A549 treated with Mapracorat at 1 μM for 4 hours (cell line): Measurements from ENCODE around the gene TMPRSS4. TPM values are rescaled to one million over a fixed set of nuclear protein-coding genes. Genes with fewer than 3 reads are reported as not detected.

Source experiments
- total RNA-seq: library from RNA; stranded (reverse); fragments of 200-300 nt; extraction: Qiagen RNA extraction; gene quantifications from 5 replicates; pipeline ENCODE4 v1.2.3, GENCODE V29; 2022

TMPRSS4 gene
- total RNA-seq = 0.70 TPM in 1 of 5 replicates, not detected in the others

GRCh38 chr11:118076754-118077281, at the start of gene TMPRSS4:
TSS of gene TMPRSS4 (plus strand) at chr11:118077078. CDS start at chr11:118077303, 225 bp downstream.

GRCh38 chr11:118086913-118087768, 10.3 kb downstream of the TMPRSS4 start, which contains the start of gene SMIM35:
TSS of gene SMIM35 (minus strand) at chr11:118086963. CDS start at chr11:118086757, 206 bp downstream.

GRCh38 chr11:118152552-118153471, 75.9 kb downstream of the TMPRSS4 start, which contains the start of gene SCN4B:
TSS of gene SCN4B (minus strand) at chr11:118152823. CDS start at chr11:118152673, 150 bp downstream.

Other genes starting within 250 kb of the TMPRSS4 start
- 0.19 to 0.51 TPM (median 0.24 TPM) in 5 replicates for gene FXYD6, start 200.4 kb upstream of the TMPRSS4 start, total RNA-seq
- not detected in 5 replicates for gene TMPRSS13, start 147.7 kb upstream of the TMPRSS4 start, total RNA-seq
- gene IL10RA, start 90.7 kb upstream of the TMPRSS4 start, total RNA-seq = 0.06 to 0.21 TPM (median 0.06 TPM) in 3 of 5 replicates, not detected in the others
- 0.04 TPM in 1 of 5 replicates, not detected in the others for gene SMIM35, start 9.9 kb downstream of the TMPRSS4 start, total RNA-seq
- gene SCN4B, start 75.7 kb downstream of the TMPRSS4 start, total RNA-seq = 0.02 to 0.05 TPM (median 0.03 TPM) in 3 of 5 replicates, not detected in the others
- gene SCN2B, start 99.6 kb downstream of the TMPRSS4 start, total RNA-seq = not detected in 5 replicates
- gene JAML, start 147.9 kb downstream of the TMPRSS4 start, total RNA-seq = not detected in 5 replicates
- gene MPZL3, start 175.3 kb downstream of the TMPRSS4 start, total RNA-seq = 0.13 to 0.41 TPM (median 0.36 TPM) in 5 replicates
- gene MPZL2, start 187.2 kb downstream of the TMPRSS4 start, total RNA-seq = 0.09 to 0.11 TPM in 2 of 5 replicates, not detected in the others
- gene CD3E, start 227.7 kb downstream of the TMPRSS4 start, total RNA-seq = not detected in 5 replicates